Stomach (tissue), 4 donors: ENCODE results near the gene NLK.

ENCODE experiments used
- CTCF ChIP-seq, 7 experiments: fragments of 450-650 bp in 4 of 7; fragments of 200-600 bp in 3 of 7; sonication (generic) in 3 of 7; IDR thresholded peaks; one replicate each; pipeline ENCODE4 v1.5.1; 2016 to 2019; ENCODE audit warnings: antibody characterized with exemption in 7 of 7, control low read depth in 2 of 7, mild to moderate bottlenecking in 1 of 7
- EP300 ChIP-seq: sonication (generic); formaldehyde crosslinking; IDR thresholded peaks from one replicate; pipeline ENCODE4 v1.6.1; 2017; ENCODE audit warnings: antibody characterized with exemption
- POLR2A ChIP-seq, 4 donors: fragments of 450-650 bp; IDR thresholded peaks; one replicate each; pipeline ENCODE4 v1.6.1; 2016; ENCODE audit warnings: antibody characterized with exemption in 4 of 4, control low read depth in 2 of 4, mild to moderate bottlenecking in 1 of 4, moderate library complexity in 1 of 4
- POLR2AphosphoS5 ChIP-seq, 3 donors: sonication (generic); formaldehyde crosslinking; IDR thresholded peaks; one replicate each; pipeline ENCODE4 v1.6.1; 2016; ENCODE audit warnings: antibody characterized with exemption in 3 of 3

- TF ChIP-seq CTCF (IDR thresholded peaks at IDR 0.05) (no peak), POLR2A (IDR thresholded peaks at IDR 0.05) (no peak), EP300 (no peak), POLR2AphosphoS5 (IDR thresholded peaks at IDR 0.05) (no peak)
These were observed 128.3 kb downstream of the NLK start for GRCh38 chr17:28170771-28171170.
